Memory B cell (primary cell): ENCODE results near the gene ARMC6.

Source experiments
- ATAC-seq: fragments of 150-1000 bp; cut with Tn5 transposase; 2 replicates; pipeline ENCODE4 v1.10.0; 2021; ENCODE audit warnings: low read depth, mild to moderate bottlenecking, moderate library complexity
- DNase-seq, 2 donors: peaks; one replicate each; pipeline ENCODE4 v3.0.0; 2022; ENCODE audit warnings: low spot score in 2 of 2
- H3K27ac Mint-ChIP-seq: one replicate; pipeline ENCODE4 v1.8.0; 2022; ENCODE audit warnings: mild to moderate bottlenecking, moderate library complexity, mixed read lengths
- H3K27me3 Mint-ChIP-seq: one replicate; pipeline ENCODE4 v1.8.0; 2022; ENCODE audit warnings: mixed read lengths
- H3K36me3 Mint-ChIP-seq: one replicate; pipeline ENCODE4 v1.8.0; 2022; ENCODE audit warnings: mild to moderate bottlenecking, mixed read lengths
- H3K4me1 Mint-ChIP-seq: one replicate; pipeline ENCODE4 v1.8.0; 2022; ENCODE audit warnings: mixed read lengths
- H3K4me3 Mint-ChIP-seq: one replicate; pipeline ENCODE4 v1.8.0; 2022; ENCODE audit warnings: mild to moderate bottlenecking, moderate library complexity, mixed read lengths
- H3K9me3 Mint-ChIP-seq: one replicate; pipeline ENCODE4 v1.8.0; 2022; ENCODE audit warnings: mixed read lengths

The ARMC6 gene

DNA sequence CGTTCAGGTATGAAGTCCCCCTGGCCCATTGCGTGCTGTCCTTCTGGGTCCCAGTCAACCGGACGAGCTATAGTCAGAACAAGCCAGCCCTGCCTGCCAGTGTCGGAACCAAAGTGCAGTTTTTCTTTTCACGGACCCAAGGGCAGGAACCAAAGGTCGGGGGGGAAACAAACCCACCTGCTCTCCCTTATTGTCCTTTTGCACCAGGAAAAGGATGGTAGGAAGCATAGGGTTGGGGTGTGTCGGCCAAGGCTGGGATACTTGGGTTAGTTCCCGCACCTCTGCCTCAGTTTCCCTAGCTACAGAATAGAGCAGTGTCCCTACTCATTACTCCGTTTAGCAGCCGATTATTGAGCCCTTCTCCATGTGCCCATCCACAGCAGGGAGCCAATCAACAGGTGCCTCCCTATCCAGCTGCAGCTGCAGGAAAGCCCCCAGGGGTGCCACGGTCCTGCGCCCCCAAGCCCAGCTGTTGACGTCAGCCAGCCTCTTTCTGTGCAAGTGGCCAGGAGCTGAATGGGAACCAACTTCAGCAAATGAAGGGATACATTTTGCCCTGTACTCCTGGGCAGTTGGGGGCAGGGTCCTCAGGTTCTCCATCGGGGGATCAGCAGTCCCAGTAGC is 21.0 kb downstream of the ARMC6 start:
- Mint-ChIP-seq H3K4me1 (no peaks in the 10 kb centered on the region), H3K9me3 (no peaks in the 10 kb centered on the region), H3K4me3 (no peak overlapping the region), H3K36me3 (peaks cover 3% of the 10 kb centered on the region), H3K27ac (no peak overlapping the region), H3K27me3 (no peaks in the 10 kb centered on the region)
- no peak for DNase-seq
- ATAC-seq = no peak

DNA sequence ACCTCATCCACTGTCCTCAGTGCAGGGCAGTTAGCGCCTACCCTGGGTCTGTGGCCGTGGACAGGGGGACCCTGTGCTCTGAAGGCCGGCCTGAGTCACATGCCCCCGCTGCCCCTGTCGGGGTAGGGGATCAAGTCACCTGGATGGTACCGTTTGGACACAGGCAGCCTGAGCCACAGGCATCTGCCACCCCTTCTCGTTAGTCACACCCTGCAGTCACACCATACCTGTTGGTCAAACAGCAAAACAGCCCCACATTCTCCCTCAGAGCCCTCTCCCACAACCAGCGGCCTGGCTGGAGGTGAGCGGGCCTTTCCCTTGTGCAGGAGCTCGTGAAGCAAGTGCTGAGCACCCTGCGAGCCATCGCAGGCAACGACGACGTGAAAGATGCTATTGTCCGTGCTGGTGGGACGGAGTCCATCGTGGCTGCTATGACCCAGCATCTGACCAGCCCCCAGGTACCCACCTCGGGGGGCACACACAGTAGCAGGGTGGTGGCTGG is 21.6 kb downstream of the ARMC6 start:
- no peaks in the 10 kb centered on the region for H3K27me3 Mint-ChIP-seq
- ATAC-seq (no peak), DNase-seq (no peak)
- H3K36me3 Mint-ChIP-seq = peaks cover 3% of the 10 kb centered on the region
- H3K27ac Mint-ChIP-seq = no peak overlapping the region
- H3K9me3 Mint-ChIP-seq = no peaks in the 10 kb centered on the region
- H3K4me3 Mint-ChIP-seq = no peak overlapping the region
- peaks cover 2% of the 10 kb centered on the region for H3K4me1 Mint-ChIP-seq

DNA sequence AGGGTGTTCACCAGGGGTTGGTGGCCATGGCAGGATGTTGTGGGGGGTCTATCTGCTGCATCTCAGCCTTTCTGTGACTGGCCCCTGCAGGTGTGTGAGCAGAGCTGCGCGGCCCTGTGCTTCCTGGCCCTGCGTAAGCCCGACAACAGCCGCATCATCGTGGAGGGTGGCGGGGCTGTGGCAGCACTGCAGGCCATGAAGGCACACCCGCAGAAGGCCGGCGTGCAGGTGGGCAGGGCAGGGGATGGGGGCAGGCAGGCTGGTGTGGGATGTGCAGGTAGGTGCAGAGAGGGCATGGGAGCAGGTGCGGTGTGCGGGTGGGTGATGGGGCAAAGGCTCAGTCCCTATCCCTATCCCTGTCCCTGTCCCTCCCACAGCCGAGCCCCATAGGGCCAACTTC is 22.3 kb downstream of the ARMC6 start:
- peaks cover 6% of the 10 kb centered on the region for H3K4me1 Mint-ChIP-seq
- no peaks in the 10 kb centered on the region for H3K9me3 Mint-ChIP-seq
- H3K27me3 Mint-ChIP-seq = no peaks in the 10 kb centered on the region
- no peak overlapping the region for H3K4me3 Mint-ChIP-seq
- peaks cover 3% of the 10 kb centered on the region for H3K36me3 Mint-ChIP-seq
- H3K27ac Mint-ChIP-seq = no peak overlapping the region
- DNase-seq = no peak
- no peak for ATAC-seq

DNA sequence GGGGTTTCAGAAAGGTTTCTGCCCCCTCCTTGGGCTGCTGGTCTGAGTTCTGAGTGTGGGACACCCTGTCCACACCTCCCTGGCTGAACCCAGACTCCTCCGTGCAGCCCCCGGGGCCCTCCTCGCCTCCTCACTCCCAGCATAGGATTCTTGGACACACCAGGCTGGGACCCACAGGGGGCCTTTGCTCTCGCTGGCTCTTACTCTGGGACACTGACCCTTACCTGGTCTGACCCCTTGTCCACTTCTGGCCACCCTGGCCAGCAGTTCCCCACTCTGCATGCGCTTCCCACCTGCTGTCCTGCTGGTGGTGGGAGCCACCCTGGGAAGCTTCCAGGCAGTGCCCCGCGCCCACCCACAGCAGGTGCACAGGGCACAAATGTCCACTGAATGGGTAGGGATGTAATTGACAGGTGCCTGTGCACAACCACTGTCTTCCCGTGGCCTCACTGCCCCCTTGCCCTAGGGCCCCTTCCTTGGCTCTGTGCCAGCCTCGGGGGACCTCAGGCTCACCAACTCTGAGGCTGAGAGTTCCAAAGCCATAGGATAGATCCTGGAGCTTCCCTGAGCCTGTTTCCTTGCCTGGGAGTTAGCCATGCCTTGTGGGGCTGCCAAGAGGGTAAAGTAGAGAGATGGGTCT is 23.4 kb downstream of the ARMC6 start:
- H3K36me3 Mint-ChIP-seq = peaks cover 3% of the 10 kb centered on the region
- H3K9me3 Mint-ChIP-seq = no peaks in the 10 kb centered on the region
- ATAC-seq = no peak
- H3K4me3 Mint-ChIP-seq = no peak overlapping the region
- DNase-seq = no peak
- H3K27me3 Mint-ChIP-seq = no peaks in the 10 kb centered on the region
- no peak overlapping the region for H3K27ac Mint-ChIP-seq
- H3K4me1 Mint-ChIP-seq = peaks cover 6% of the 10 kb centered on the region

DNA sequence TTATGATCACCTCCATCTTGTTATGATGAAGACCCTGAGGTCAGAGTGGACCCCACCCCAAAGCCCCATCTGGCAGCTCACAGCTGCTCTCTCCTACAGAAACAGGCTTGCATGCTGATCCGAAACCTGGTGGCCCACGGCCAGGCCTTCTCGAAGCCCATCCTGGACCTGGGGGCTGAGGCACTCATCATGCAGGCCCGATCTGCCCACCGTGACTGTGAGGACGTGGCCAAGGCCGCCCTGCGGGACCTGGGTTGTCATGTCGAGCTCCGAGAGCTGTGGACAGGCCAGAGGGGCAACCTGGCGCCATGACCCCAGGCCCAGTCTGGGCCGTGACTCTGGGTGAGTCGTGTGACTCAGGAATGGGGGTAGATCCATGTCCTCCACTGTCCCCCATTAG is 23.9 kb downstream of the ARMC6 start:
- H3K9me3 Mint-ChIP-seq = no peaks in the 10 kb centered on the region
- H3K27ac Mint-ChIP-seq = no peak overlapping the region
- DNase-seq (no peak), ATAC-seq (no peak)
- no peak overlapping the region for H3K4me3 Mint-ChIP-seq
- H3K4me1 Mint-ChIP-seq = peaks cover 6% of the 10 kb centered on the region
- no peaks in the 10 kb centered on the region for H3K27me3 Mint-ChIP-seq
- peaks cover 3% of the 10 kb centered on the region for H3K36me3 Mint-ChIP-seq

DNA sequence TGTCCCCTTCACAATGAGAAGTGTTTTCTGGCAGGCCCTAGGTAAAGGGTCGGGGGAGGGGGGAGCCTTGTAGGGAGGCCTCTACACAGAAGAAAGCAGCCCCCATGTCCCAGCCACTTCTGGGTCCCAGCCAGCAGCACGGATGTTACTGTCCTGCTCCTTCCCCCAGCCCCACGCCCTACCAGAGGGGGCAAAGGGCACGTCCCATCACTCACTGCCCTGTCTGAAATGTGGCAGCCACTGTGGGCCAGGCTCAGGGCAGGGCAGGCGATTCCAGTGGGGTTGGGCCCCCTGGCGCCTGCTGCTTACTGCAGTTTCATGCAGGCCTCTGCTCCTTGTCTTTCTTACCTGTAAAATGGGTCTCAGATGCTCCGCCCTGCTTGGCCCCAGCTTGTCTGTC is 24.3 kb downstream of the ARMC6 start:
- DNase-seq (no peak), ATAC-seq (no peak)
- no peak overlapping the region for H3K27ac Mint-ChIP-seq
- H3K9me3 Mint-ChIP-seq = no peaks in the 10 kb centered on the region
- H3K27me3 Mint-ChIP-seq = no peaks in the 10 kb centered on the region
- peaks cover 3% of the 10 kb centered on the region for H3K36me3 Mint-ChIP-seq
- peaks cover 6% of the 10 kb centered on the region for H3K4me1 Mint-ChIP-seq
- no peak overlapping the region for H3K4me3 Mint-ChIP-seq

DNA sequence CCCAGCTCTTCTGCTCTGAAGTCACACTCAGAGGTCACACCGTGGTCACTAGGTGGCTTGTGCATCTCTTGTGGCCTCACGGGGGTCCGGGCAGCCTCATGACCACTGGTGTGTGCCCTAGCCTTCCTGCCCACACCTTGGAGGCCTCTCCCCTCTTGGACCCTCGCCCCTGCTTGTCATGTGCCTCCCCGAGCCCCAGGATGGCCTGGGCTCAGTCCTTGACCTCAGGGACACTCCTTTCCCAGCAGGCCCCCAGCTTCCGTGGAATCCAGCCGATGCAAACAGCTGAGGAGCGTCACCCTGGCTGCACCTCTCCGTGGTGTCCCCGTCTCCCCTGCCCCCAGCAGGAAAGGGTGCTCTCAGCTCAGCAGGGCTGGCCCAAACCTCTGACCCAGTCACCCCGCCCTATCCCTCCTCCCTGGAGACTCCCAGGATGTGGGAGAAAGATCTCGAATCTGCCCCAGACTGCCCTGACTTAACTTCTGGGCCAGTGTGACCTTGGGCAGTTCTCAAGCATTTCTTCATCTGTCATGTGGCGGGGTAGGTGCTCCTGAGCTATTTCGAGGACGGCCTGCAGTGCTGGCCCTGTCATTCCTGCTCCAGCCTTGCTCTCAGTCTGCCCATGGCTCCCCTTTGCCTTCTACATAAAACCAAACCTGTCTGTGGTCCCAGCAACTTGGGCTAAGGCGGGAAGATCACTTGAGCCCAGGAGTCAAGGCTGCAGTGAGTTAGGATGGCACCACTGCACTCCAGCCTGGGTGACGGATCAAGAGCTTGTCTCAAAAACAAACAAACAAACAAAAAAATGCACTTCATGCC is 25.8 kb downstream of the ARMC6 start:
- H3K9me3 Mint-ChIP-seq = no peaks in the 10 kb centered on the region
- no peaks in the 10 kb centered on the region for H3K27me3 Mint-ChIP-seq
- no peak for DNase-seq
- H3K36me3 Mint-ChIP-seq = peaks cover 2% of the 10 kb centered on the region
- ATAC-seq = no peak
- H3K4me3 Mint-ChIP-seq = no peak overlapping the region
- peaks cover 10% of the 10 kb centered on the region for H3K4me1 Mint-ChIP-seq
- no peak overlapping the region for H3K27ac Mint-ChIP-seq

- Mint-ChIP-seq H3K4me3 (no peak overlapping the region), H3K27me3 (no peaks in the 10 kb centered on the region), H3K4me1 (peaks cover 15% of the 10 kb centered on the region), H3K36me3 (peaks cover 2% of the 10 kb centered on the region), H3K27ac (no peak overlapping the region), H3K9me3 (no peaks in the 10 kb centered on the region)
- ATAC-seq = no peak
- DNase-seq = no peak
Measured at GRCh38 chr19:19059837-19060611, 26.6 kb downstream of the ARMC6 start.

GRCh38 chr19:19061506-19061905 is 28.1 kb downstream of the ARMC6 start:
- H3K27me3 Mint-ChIP-seq = no peaks in the 10 kb centered on the region
- peaks cover 18% of the 10 kb centered on the region for H3K4me1 Mint-ChIP-seq
- DNase-seq (no peak), ATAC-seq (no peak)
- peaks cover 2% of the 10 kb centered on the region for H3K36me3 Mint-ChIP-seq
- H3K4me3 Mint-ChIP-seq = no peak overlapping the region
- H3K27ac Mint-ChIP-seq = no peak overlapping the region
- H3K9me3 Mint-ChIP-seq = no peaks in the 10 kb centered on the region

- Mint-ChIP-seq H3K4me3 (peak overlapping the region; percentile 98), H3K27me3 (no peaks in the 10 kb centered on the region), H3K4me1 (peaks cover 25% of the 10 kb centered on the region), H3K27ac (no peak overlapping the region), H3K9me3 (no peaks in the 10 kb centered on the region), H3K36me3 (peaks cover 2% of the 10 kb centered on the region)
- no peak for ATAC-seq
- no peak for DNase-seq
Measured at GRCh38 chr19:19062454-19063182, 29.2 kb downstream of the ARMC6 start.

GRCh38 chr19:19063183-19064097 is 30.0 kb downstream of the ARMC6 start, which contains the start of gene SLC25A42:
Gene SLC25A42 (plus strand): TSS chr19:19063994. CDS start chr19:19096125, 32,131 bp downstream.
- H3K4me1 Mint-ChIP-seq = peaks cover 27% of the 10 kb centered on the region
- peak; percentile 95 to 99 for DNase-seq
- H3K9me3 Mint-ChIP-seq = no peaks in the 10 kb centered on the region
- ATAC-seq = peak; percentile 86
- H3K36me3 Mint-ChIP-seq = peaks cover 2% of the 10 kb centered on the region
- H3K27me3 Mint-ChIP-seq = no peaks in the 10 kb centered on the region
- peak within 1 kb of the TSS; percentile 98 for H3K4me3 Mint-ChIP-seq
- peak within 1 kb of the TSS; percentile 85 for H3K27ac Mint-ChIP-seq

- DNase-seq = no peak
- H3K4me3 Mint-ChIP-seq = peak overlapping the region; percentile 98
- peak; percentile 28 for ATAC-seq
- H3K9me3 Mint-ChIP-seq = no peaks in the 10 kb centered on the region
- peaks cover 2% of the 10 kb centered on the region for H3K36me3 Mint-ChIP-seq
- H3K27me3 Mint-ChIP-seq = no peaks in the 10 kb centered on the region
- H3K27ac Mint-ChIP-seq = peak overlapping the region; percentile 85
- peaks cover 28% of the 10 kb centered on the region for H3K4me1 Mint-ChIP-seq
Measured at GRCh38 chr19:19064098-19064722, 30.8 kb downstream of the ARMC6 start.
